SJSA1 (cell line): ENCODE measurements around the gene CAPN11. TPM values are rescaled to one million over a fixed set of nuclear protein-coding genes. Genes with fewer than 3 reads are reported as not detected.
"Not testable (repeated sequence)": the region's sequence is repeated elsewhere in the genome, so short reads cannot be mapped to it uniquely, and the experiment has no call there.

Experiments
- DNase-seq, 2 experiments: peaks; one replicate each; pipeline ENCODE4 v3.0.0-alpha.2; 2015 to 2020; ENCODE audit warnings: low spot score in 2 of 2, low read depth in 1 of 2
- H3K27ac ChIP-seq: fragments of 250-450 bp; sonication (Bioruptor Pico); 2 replicates; pipeline ENCODE4 v1.5.1; 2020; ENCODE audit warnings: mild to moderate bottlenecking, moderate library complexity
- H3K27me3 ChIP-seq: fragments of 250-450 bp; sonication (Bioruptor Pico); replicated peaks from 2 replicates; pipeline ENCODE4 v1.5.1; 2020; ENCODE audit warnings: mild to moderate bottlenecking, moderate library complexity
- H3K36me3 ChIP-seq: fragments of 250-450 bp; sonication (Bioruptor Pico); 2 replicates; pipeline ENCODE4 v1.5.1; 2020; ENCODE audit warnings: mild to moderate bottlenecking
- H3K4me1 ChIP-seq: fragments of 250-450 bp; sonication (Bioruptor Pico); replicated peaks from 2 replicates; pipeline ENCODE4 v1.6.1; 2021; ENCODE audit warnings: mild to moderate bottlenecking
- H3K4me3 ChIP-seq: fragments of 250-450 bp; sonication (Bioruptor Pico); 2 replicates; pipeline ENCODE4 v1.5.1; 2020; ENCODE audit warnings: mild to moderate bottlenecking
- H3K9me3 ChIP-seq: fragments of 250-450 bp; sonication (Bioruptor Pico); replicated peaks from 2 replicates; pipeline ENCODE4 v1.5.1; 2020; ENCODE audit warnings: mild to moderate bottlenecking
- total RNA-seq: library from RNA; depleted of rRNA; stranded (reverse); fragments of >200 nt; shearing (Covaris generic); gene quantifications from 2 replicates; pipeline ENCODE4 v1.2.3, GENCODE V29; 2014

The CAPN11 gene
- total RNA-seq, 1 experiment from 2014 or later = not detected

DNA sequence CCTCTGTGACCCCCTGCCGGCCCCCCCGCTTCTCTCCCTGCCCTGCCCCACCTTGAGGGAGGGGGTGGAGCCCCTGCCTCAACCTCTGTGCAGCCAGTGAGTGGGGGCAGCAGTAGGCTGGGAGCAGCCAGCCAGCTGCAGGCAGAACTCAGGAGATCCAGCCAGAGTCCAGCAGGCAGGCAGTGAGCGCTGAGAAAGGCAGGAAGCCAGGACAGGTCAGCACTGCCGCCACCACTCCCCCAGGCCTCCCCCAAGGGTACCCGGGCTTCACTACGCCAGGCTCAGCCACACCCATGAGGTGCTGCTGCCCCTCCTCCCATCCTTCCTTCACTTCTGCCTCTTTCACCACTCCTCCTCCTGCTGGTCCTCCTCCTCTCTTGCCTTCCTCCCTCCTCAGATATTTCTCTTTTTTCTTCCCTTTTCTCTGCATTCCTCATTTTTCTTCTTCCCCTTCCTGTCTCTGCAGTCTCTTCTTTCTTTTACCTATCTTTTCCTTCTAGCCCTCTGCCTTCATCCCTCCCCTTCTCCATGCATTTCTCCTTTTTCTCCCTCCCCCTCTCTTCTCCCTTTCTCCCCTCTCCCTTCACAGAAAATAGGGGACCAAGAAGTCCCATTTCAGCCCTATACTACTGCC, 19.8 kb upstream of the CAPN11 start:
- Histone ChIP-seq H3K27me3 (no peaks in the 10 kb centered on the region), H3K27ac (no peak overlapping the region), H3K4me3 (no peak overlapping the region), H3K4me1 (no peaks in the 10 kb centered on the region), H3K9me3 (no peaks in the 10 kb centered on the region), H3K36me3 (peaks cover 5% of the 10 kb centered on the region)
- no peak for DNase-seq

DNA sequence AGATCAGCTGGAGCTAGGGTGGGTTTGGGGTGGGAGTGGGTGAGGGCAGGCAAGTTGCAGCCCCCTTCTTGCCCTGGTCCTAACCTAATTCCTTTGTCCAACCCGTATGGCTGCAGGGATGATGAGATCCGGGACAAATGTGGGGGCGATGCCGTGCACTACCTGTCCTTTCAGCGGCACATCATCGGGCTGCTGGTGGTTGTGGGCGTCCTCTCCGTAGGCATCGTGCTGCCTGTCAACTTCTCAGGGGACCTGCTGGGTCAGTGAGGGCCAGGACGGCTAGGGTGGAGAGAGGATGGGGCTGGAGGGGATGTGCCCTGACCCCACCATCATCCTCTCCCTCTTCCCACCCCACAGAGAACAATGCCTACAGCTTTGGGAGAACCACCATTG, 19.3 kb upstream of the CAPN11 start:
- Histone ChIP-seq H3K36me3 (peaks cover 5% of the 10 kb centered on the region), H3K4me3 (no peak overlapping the region), H3K4me1 (no peaks in the 10 kb centered on the region), H3K27ac (no peak overlapping the region), H3K9me3 (no peaks in the 10 kb centered on the region), H3K27me3 (no peaks in the 10 kb centered on the region)
- DNase-seq = no peak

DNA sequence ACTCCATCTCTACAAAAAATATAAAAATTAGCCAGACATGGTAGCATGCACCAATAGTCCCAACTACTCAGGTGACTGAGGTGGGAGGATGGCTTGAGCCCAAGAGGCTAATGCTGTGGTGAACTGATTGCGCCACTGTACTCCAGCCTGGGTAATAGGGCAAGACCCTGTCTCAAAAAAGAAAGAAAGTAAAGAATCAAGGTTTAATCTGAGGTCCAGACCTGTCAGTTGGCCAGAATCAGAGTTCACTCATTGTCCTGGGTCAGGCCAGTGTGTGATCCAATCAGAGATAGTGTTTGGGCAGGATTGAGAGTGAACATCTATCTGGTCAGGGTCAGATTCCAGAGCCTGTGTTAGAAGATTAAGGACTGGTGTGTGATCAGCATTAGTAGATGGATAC, 15.8 kb upstream of the CAPN11 start:
- Histone ChIP-seq H3K27me3 (no peaks in the 10 kb centered on the region), H3K4me1 (no peaks in the 10 kb centered on the region), H3K36me3 (peaks cover 3% of the 10 kb centered on the region; the same call in 1 of the 2 replicates), H3K27ac (no peak overlapping the region), H3K4me3 (no peak overlapping the region), H3K9me3 (no peaks in the 10 kb centered on the region)
- no peak for DNase-seq

DNA sequence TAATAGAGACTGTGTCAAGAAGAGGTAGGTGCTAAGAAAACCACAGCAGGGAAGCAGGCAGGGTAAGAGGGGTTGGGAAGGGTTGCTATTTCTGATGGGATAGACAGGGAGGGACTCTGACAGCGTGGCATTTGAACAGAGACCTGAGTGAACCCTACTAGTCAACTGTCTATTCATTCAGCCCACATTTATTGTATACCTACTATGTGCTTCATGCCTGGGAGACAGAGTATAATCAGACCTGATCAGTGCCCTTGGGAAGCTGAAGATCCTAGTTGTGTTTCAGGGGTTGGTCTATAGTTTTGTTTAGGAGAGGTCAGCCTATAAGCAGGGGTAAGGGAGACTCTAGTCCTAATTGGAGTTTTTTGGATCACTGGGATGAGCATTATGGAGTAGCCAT, 14.9 kb upstream of the CAPN11 start:
- H3K36me3 ChIP-seq = peaks cover 3% of the 10 kb centered on the region; the same call in 1 of the 2 replicates
- no peak for DNase-seq
- H3K27me3 ChIP-seq = no peaks in the 10 kb centered on the region
- no peaks in the 10 kb centered on the region for H3K9me3 ChIP-seq
- no peak overlapping the region for H3K4me3 ChIP-seq
- no peaks in the 10 kb centered on the region for H3K4me1 ChIP-seq
- no peak overlapping the region for H3K27ac ChIP-seq

DNA sequence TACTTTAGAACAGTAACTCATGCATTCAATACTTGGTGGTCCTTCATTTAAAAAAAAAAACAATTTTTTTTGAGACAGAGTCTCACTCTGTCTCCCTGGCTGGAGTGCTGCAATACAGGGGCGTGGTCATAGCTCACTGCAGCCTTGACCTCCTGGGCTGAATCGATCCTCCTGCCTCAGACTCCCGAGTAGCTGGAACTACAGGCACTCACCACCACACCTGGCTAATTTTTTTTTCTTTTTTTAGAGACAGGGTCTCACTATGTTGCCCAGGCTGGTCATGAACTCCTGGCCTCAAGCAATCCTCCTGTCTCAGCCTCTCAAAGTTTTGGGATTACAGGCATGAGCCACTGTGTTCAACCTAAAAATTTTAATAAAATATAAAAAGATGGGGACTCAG, 14.1 kb upstream of the CAPN11 start:
- H3K27ac ChIP-seq, H3K9me3 ChIP-seq, H3K4me1 ChIP-seq, H3K36me3 ChIP-seq, H3K27me3 ChIP-seq, DNase-seq, H3K4me3 ChIP-seq: not testable (repeated sequence)

DNA sequence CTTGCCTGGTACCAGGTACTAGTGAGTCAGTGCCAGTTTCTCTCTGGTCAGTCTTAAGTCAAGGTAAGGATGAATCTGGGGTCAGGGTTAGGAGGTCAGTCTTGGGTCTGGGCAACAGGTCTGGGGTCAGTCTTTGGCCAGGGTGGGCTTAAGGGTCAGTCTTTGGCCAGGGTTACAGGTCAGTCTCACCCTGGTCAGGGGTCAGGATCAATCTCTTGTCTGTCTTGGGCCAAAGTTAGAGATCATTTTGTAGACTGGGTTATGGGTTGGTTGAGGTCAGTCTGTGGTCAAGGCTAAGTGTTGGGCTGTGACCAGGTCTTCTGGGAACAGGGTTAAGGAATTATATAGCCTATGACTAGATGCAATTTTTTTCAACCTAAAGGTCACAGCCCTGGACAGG, 12.8 kb upstream of the CAPN11 start:
- Histone ChIP-seq H3K4me1 (no peaks in the 10 kb centered on the region), H3K4me3 (no peak overlapping the region), H3K36me3 (peaks cover 7% of the 10 kb centered on the region; the same call in 1 of the 2 replicates), H3K9me3 (no peaks in the 10 kb centered on the region), H3K27me3 (no peaks in the 10 kb centered on the region), H3K27ac (no peak overlapping the region)
- no peak for DNase-seq

DNA sequence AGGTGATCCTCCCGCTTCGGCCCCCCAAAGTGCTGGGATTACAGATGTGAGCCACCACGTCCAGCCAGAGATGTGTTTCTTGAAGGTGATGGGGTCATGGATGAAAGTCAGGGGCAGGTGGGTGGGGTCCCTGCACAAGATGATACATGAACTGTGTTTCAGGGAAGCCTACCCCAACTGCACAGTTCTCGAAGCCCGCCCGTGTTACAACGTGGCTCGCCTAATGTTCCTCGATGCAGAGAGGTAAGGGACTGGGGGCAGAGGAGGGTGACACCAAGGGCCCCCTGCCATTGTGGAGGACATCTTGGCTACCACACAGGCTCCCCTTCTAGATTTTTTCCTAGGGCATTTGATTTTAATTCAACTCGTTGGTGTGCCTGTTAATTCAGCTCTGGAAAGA, 11.9 kb upstream of the CAPN11 start:
- Histone ChIP-seq H3K9me3 (no peaks in the 10 kb centered on the region), H3K36me3 (peaks cover 7% of the 10 kb centered on the region; the same call in 1 of the 2 replicates), H3K27me3 (no peaks in the 10 kb centered on the region), H3K27ac (no peak overlapping the region), H3K4me1 (peaks cover 2% of the 10 kb centered on the region), H3K4me3 (no peak overlapping the region)
- DNase-seq = no peak

DNA sequence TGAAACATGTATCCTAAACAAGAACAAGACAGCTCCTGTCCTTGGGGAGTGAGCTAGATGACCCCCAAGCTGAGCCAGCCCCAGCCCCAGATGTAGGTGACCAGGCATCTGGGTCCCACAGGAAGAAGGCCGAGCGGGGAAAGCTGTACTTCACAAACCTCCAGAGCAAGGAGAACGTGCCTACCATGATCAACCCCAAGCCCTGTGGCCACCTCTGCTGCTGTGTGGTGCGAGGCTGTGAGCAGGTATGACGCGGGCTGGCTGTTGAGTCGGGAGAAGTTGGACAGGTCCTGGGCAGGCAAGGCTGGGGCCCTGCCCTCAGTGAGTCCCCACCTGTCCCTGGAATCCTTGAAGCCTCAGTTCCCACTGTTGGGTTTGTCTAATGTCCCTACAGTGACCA, 11.4 kb upstream of the CAPN11 start:
- Histone ChIP-seq H3K36me3 (peaks cover 7% of the 10 kb centered on the region; the same call in 1 of the 2 replicates), H3K27me3 (no peaks in the 10 kb centered on the region)
- DNase-seq = no peak

DNA sequence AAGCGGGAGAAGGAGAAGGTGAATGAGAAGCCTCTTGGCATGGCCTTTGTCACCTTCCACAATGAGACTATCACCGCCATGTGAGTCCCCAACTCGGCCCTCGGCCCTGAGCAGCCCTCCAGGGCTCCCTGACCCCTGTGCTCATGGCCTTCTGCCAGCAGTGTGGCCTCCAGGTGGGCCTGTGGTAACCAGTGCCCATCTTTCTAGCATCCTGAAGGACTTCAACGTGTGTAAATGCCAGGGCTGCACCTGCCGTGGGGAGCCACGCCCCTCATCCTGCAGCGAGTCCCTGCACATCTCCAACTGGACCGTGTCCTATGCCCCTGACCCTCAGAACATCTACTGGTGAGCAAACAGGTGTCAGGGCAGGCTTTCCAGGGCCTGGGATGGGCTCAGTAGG, 10.3 kb upstream of the CAPN11 start:
- Histone ChIP-seq H3K36me3 (peaks cover 7% of the 10 kb centered on the region; the same call in 1 of the 2 replicates), H3K27me3 (no peaks in the 10 kb centered on the region)

More for the DNA sequence above, 11.4 kb upstream of the CAPN11 start:
- Histone ChIP-seq H3K9me3 (no peaks in the 10 kb centered on the region), H3K27ac (no peak overlapping the region), H3K4me1 (peaks cover 6% of the 10 kb centered on the region), H3K4me3 (no peak overlapping the region)

DNA sequence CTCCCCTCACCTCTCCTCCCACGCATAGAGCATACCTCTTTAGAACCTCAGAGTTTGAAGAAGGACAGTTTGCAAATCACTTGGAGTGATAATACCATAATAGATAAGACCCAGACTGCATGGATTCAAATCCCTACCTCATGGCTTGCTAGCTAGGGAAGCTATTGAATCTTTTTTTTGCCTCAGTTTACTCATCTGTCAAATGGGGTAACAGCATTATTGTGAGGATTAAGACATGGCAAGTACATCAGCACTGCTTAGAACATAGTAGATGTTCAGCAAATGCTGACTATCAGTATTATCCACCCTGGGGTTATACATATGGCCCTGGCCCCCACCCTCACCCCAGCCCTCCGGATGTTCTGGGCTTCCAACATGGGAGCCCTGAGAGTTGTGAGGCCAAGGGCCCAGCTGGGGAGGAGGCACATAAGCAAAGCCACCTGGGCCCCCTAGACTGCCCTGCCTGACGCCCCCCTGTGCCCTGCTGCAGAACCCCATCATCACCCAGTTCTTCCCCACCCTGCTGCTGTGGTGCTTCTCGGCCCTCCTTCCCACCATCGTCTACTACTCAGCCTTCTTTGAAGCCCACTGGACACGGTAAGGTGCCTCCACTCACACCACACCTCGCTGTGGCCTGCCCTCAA, 9.1 kb upstream of the CAPN11 start:
- Histone ChIP-seq H3K4me1 (peaks cover 6% of the 10 kb centered on the region), H3K9me3 (no peaks in the 10 kb centered on the region), H3K4me3 (no peak overlapping the region), H3K27ac (no peak overlapping the region), H3K27me3 (no peaks in the 10 kb centered on the region), H3K36me3 (peaks cover 7% of the 10 kb centered on the region; the same call in 1 of the 2 replicates)
- DNase-seq = no peak

More for the DNA sequence above, 10.3 kb upstream of the CAPN11 start:
- H3K9me3 ChIP-seq = no peaks in the 10 kb centered on the region
- no peak for DNase-seq
- peaks cover 6% of the 10 kb centered on the region for H3K4me1 ChIP-seq
- no peak overlapping the region for H3K27ac ChIP-seq
- no peak overlapping the region for H3K4me3 ChIP-seq

DNA sequence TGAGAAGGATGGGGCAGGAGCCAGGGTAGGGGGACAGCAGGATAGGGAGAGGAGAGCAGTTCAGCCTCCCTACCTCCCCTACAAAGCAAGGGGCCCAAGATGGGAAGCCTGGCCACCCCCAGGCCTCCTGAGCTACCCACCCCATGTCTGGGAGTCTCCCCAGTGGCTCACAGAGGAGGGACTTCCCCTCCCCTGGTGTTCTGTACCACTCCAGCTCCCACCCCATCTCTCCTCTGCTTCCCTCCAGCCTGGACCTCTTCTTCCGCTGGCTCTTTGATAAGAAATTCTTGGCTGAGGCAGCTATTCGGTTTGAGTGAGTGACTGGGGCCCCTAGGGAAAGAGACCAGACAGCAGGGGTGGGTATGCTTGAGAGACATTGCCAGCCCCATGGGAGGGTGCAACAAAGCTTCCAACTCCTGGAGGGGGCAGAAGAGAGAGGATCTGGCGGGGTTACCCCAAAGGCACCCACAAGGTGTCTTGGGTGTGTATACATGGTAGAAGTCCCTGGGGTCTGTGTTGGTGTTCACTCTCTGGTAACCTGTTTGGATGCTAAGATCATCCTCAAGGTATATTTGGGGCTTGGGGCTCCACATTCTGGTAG, 8.2 kb upstream of the CAPN11 start:
- Histone ChIP-seq H3K27me3 (no peaks in the 10 kb centered on the region), H3K27ac (no peak overlapping the region), H3K9me3 (no peaks in the 10 kb centered on the region), H3K36me3 (peaks cover 7% of the 10 kb centered on the region; the same call in 1 of the 2 replicates), H3K4me1 (peaks cover 6% of the 10 kb centered on the region), H3K4me3 (no peak overlapping the region)
- DNase-seq = no peak

DNA sequence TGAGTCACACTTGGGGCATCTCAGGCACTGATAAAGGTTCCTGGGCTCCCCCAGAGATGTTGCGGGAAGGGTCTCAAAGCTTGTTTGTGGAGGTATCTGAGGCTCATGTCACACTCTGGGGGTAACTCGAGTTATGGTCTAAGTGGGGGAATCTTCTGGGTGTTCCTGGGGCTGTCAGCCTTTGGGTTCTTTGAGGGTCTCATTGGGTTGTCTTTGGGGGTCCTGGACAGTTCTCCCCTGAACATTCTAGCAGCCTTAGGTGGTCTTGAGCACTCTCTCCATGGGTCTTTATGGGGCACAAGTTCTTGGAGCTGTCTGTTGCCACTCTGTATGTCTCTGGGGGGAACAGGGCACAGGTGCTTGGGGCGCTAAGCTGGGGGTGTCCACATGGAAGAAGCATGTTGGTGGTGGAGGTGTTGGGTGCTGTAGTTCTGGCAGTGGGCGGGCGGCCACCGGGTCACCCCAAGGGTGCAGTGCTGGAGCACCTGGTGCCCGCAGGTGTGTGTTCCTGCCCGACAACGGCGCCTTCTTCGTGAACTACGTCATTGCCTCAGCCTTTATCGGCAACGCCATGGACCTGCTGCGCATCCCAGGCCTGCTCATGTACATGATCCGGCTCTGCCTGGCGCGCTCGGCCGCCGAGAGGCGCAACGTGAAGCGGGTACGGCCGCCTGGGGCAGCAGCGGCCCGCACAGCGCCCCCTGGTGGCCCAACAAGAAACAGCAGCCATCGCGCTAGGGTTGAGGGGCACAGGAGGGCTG, 7.1 kb upstream of the CAPN11 start:
- DNase-seq = peak; percentile 58 to 75
- H3K36me3 ChIP-seq = peaks cover 7% of the 10 kb centered on the region; the same call in 1 of the 2 replicates
- H3K27me3 ChIP-seq = no peaks in the 10 kb centered on the region
- H3K9me3 ChIP-seq = no peaks in the 10 kb centered on the region
- peaks cover 6% of the 10 kb centered on the region for H3K4me1 ChIP-seq
- H3K27ac ChIP-seq = no peak overlapping the region
- H3K4me3 ChIP-seq = no peak overlapping the region

DNA sequence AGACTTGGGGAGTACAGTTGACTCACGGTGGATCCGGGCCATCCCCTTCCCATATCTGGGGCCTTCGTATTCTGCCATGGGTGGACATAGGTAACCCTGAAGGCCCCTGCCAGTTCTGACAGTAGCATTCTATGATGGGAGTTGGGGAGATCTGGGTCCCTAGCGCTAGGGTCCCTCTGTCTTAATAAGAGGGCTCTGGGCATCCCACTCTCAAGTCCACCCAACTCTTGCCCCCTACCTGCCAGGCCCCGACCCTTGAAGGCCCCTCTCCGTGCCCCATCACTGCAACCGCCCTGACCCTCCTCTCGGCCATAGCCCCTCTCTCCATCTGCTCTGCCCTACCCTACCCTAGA, 6.5 kb upstream of the CAPN11 start:
- Histone ChIP-seq H3K9me3 (no peaks in the 10 kb centered on the region), H3K27me3 (no peaks in the 10 kb centered on the region), H3K36me3 (peaks cover 6% of the 10 kb centered on the region; the same call in 1 of the 2 replicates), H3K4me1 (peaks cover 6% of the 10 kb centered on the region), H3K4me3 (no peak overlapping the region), H3K27ac (no peak overlapping the region)
- no peak for DNase-seq

DNA sequence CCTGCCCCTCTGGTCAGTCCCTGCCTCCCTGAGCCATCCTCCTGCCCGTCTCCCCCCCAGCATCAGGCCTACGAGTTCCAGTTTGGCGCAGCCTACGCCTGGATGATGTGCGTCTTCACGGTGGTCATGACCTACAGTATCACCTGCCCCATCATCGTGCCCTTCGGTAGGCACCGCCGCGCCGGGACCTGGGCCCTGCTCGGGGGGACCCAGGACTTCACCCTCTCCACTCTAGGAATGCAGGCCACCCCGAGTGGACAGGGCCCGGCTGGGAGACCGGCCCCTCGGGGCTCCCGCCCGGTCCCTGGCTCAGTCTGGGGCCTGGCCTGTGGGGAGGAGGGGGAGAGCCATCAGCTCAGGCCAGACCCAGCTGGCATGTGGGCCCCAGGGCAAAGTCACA, 6.1 kb upstream of the CAPN11 start:
- no peak overlapping the region for H3K4me3 ChIP-seq
- H3K27ac ChIP-seq = no peak overlapping the region
- 0 out of 2 replicates have a peak, but pooled peaks cover 4% of the 10 kb centered on the region for H3K36me3 ChIP-seq
- H3K4me1 ChIP-seq = peaks cover 6% of the 10 kb centered on the region
- H3K9me3 ChIP-seq = no peaks in the 10 kb centered on the region
- no peak for DNase-seq
- no peaks in the 10 kb centered on the region for H3K27me3 ChIP-seq
